Endothelial cell of umbilical vein (primary cell): ENCODE results near the gene HOXD12. TPM values are rescaled to one million over a fixed set of nuclear protein-coding genes. Genes with fewer than 3 reads are reported as not detected.

Source experiments
- BruUV-seq: library from RNA; stranded (reverse); fragments of 400-500 nt; replicated peaks from 2 replicates; lab custom pipeline; 2021; lab: Mats Ljungman, UMichigan
- CTCF ChIA-PET: fragments of 300-600, 350-600 bp; sonication (Branson Sonifier 250); formaldehyde crosslinking; loops from one replicate; lab custom pipeline; 2021; ENCODE audit warnings: antibody characterized with exemption, inconsistent platforms; lab: Charles Lee
- POLR2A ChIA-PET: fragments of 300-600, 350-600 bp; sonication (Branson Sonifier 250); formaldehyde crosslinking; loops from one replicate; lab custom pipeline; 2021; ENCODE audit warnings: antibody characterized with exemption, inconsistent platforms; lab: Charles Lee
- DNase-seq: peaks from one replicate; pipeline ENCODE4 v3.0.0-alpha.2; 2011; ENCODE audit warnings: low read depth, low spot score
- FAIRE-seq: peaks from 2 replicates; lab custom pipeline; 2011; peaks lifted over from hg19 to GRCh38; lab: Jason Lieb, UNC
- H2AFZ ChIP-seq: 2 replicates; pipeline ENCODE4 v1.6.0; 2012; ENCODE audit warnings: low read depth, low read length, control low read depth, inconsistent platforms
- H3K27ac ChIP-seq: 2 replicates; pipeline ENCODE4 v1.5.1; 2011; ENCODE audit warnings: low read depth, mild to moderate bottlenecking, control low read depth, low read length, moderate library complexity; ENCODE audit not compliant: insufficient read depth
- H3K27me3 ChIP-seq, 2 experiments: 2 replicates each; pipeline versions ENCODE4 v1.6.0 to v1.6.1; 2011; ENCODE audit warnings: low read length in 2 of 2, mixed read lengths in 1 of 2; ENCODE audit not compliant: control insufficient read depth in 2 of 2, insufficient read depth in 2 of 2
- H3K36me3 ChIP-seq, 2 experiments: 2 replicates in 1 of 2; 3 replicates in 1 of 2; pipeline ENCODE4 v1.5.1; 2011; ENCODE audit warnings: low read length in 2 of 2, mild to moderate bottlenecking in 1 of 2, moderate library complexity in 1 of 2; ENCODE audit not compliant: control insufficient read depth in 2 of 2, insufficient read depth in 2 of 2; ENCODE audit errors: extremely low read depth in 1 of 2
- H3K4me1 ChIP-seq: 3 replicates; pipeline ENCODE4 v1.5.1; 2011; ENCODE audit warnings: mild to moderate bottlenecking, low read length; ENCODE audit not compliant: control insufficient read depth, insufficient read depth; ENCODE audit errors: extremely low read depth
- H3K4me2 ChIP-seq: 2 replicates; pipeline ENCODE4 v1.6.1; 2011; ENCODE audit warnings: low read length, control low read depth, mixed read lengths; ENCODE audit not compliant: insufficient read depth
- H3K4me3 ChIP-seq, 3 experiments: fragments of 200-600 bp in 1 of 3; sonication (generic), shearing (Covaris generic) in 1 of 3; replicated peaks in 1 of 3; 2 replicates each; pipeline ENCODE4 v1.5.1; 2011 to 2016; ENCODE audit warnings: control low read depth in 3 of 3, low read length in 3 of 3, mild to moderate bottlenecking in 2 of 3, inconsistent platforms in 1 of 3, low read depth in 1 of 3, moderate library complexity in 1 of 3; ENCODE audit not compliant: insufficient read depth in 1 of 3
- H3K79me2 ChIP-seq: 2 replicates; pipeline ENCODE4 v1.6.0; 2012; ENCODE audit warnings: low read length, inconsistent platforms; ENCODE audit not compliant: control insufficient read depth, insufficient read depth
- H3K9ac ChIP-seq: replicated peaks from 2 replicates; pipeline ENCODE3; 2011; ENCODE audit warnings: low read length, control low read depth; ENCODE audit not compliant: insufficient read depth; ENCODE audit errors: extremely low read depth
- H3K9me1 ChIP-seq: replicated peaks from 3 replicates; pipeline ENCODE4 v1.6.0; 2011; ENCODE audit warnings: mild to moderate bottlenecking, low read length; ENCODE audit not compliant: control insufficient read depth, insufficient read depth; ENCODE audit errors: extremely low read depth
- H3K9me3 ChIP-seq: replicated peaks from 2 replicates; pipeline ENCODE4 v1.5.1; 2012; ENCODE audit warnings: low read length, inconsistent platforms; ENCODE audit not compliant: control insufficient read depth, insufficient read depth
- H4K20me1 ChIP-seq: replicated peaks from 2 replicates; pipeline ENCODE3; 2011; ENCODE audit warnings: mild to moderate bottlenecking, low read length; ENCODE audit not compliant: control insufficient read depth, insufficient read depth; ENCODE audit errors: extremely low read depth
- CTCF ChIP-seq, 2 donors: IDR thresholded peaks; 1 replicate in 1 of 2; 2 replicates in 1 of 2; pipeline ENCODE4 v1.5.1; 2011; ENCODE audit warnings: low read length in 2 of 2, mild to moderate bottlenecking in 2 of 2, moderate library complexity in 2 of 2, control low read depth in 1 of 2, inconsistent platforms in 1 of 2, low read depth in 1 of 2; ENCODE audit not compliant: insufficient read depth in 1 of 2; ENCODE audit errors: extremely low read depth in 1 of 2
- EZH2 ChIP-seq: IDR thresholded peaks from 2 replicates; pipeline ENCODE4 v1.6.1; 2012; ENCODE audit warnings: borderline replicate concordance, low read depth, mild to moderate bottlenecking, moderate library complexity, low read length, inconsistent platforms; ENCODE audit not compliant: severe bottlenecking
- FOS ChIP-seq: IDR thresholded peaks from 2 replicates; pipeline ENCODE4 v1.6.1; 2011; ENCODE audit warnings: mild to moderate bottlenecking, low read length, moderate library complexity, borderline replicate concordance; ENCODE audit not compliant: insufficient read depth
- GATA2 ChIP-seq: IDR thresholded peaks from 2 replicates; pipeline ENCODE4 v1.7.0; 2011; ENCODE audit warnings: low read depth, mild to moderate bottlenecking, moderate library complexity, mixed read lengths, low read length; ENCODE audit not compliant: insufficient read length, insufficient read depth
- JUN ChIP-seq: IDR thresholded peaks from 2 replicates; pipeline ENCODE4 v1.6.1; 2011; ENCODE audit warnings: borderline replicate concordance, low read depth; ENCODE audit not compliant: insufficient read length, insufficient read depth
- MAX ChIP-seq: IDR thresholded peaks from 2 replicates; pipeline ENCODE4 v1.6.1; 2011; ENCODE audit not compliant: insufficient read depth, insufficient read length
- MYC ChIP-seq: IDR thresholded peaks from one replicate; pipeline ENCODE4 v1.6.1; 2011; ENCODE audit warnings: mild to moderate bottlenecking, low read depth, low read length
- POLR2A ChIP-seq: IDR thresholded peaks from 2 replicates; pipeline ENCODE4 v1.6.1; 2012; ENCODE audit warnings: low read depth, mild to moderate bottlenecking, control low read depth, low read length
- POLR2AphosphoS5 ChIP-seq: IDR thresholded peaks from 2 replicates; pipeline ENCODE4 v1.6.1; 2012; ENCODE audit warnings: low read depth, mild to moderate bottlenecking, control low read depth, low read length, moderate library complexity; ENCODE audit not compliant: insufficient read depth
- dilution Hi-C: fragments of 300-500 bp; cut with MboI; formaldehyde crosslinking; loops from one replicate; pipeline ENCODE4 v1.15.0; 2019; ENCODE audit warnings: low sequenced_read_pairs; ENCODE audit not compliant: extremely low pct_ligation_motif_present
- intact Hi-C: fragments of 100-400 bp; cut with micrococcal nuclease; formaldehyde crosslinking; loops from one replicate; pipeline ENCODE4 v1.10.0; 2022
- polyA plus RNA-seq, 4 experiments: library from polyadenylated mRNA; depleted of rRNA in 3 of 4; stranded (reverse) in 3 of 4; unstranded in 1 of 4; fragments of >200 nt; gene quantifications; 2 replicates each; pipeline versions ENCODE4 v1.2.1 to v1.2.3, GENCODE V29; 2011 to 2012; ENCODE audit warnings: missing spikeins in 1 of 4
- total RNA-seq: library from RNA; stranded (reverse); gene quantifications from 2 replicates; pipeline ENCODE4 v1.2.3, GENCODE V29; 2021

The HOXD12 gene
- total and polyA plus RNA-seq, 2 donors (not counting 3 experiments of a cell fraction or from before 2014, with no cell fraction given): not detected

GRCh38 chr2:176147210-176147799, 47.7 kb downstream of the HOXD12 start:
- H3K9ac ChIP-seq: no peak overlapping the region
- intact Hi-C loops: no loop called here
- no peak overlapping the region for H3K4me2 ChIP-seq
- peaks cover 2 to 10% of the 10 kb centered on the region in 2 experiments for H3K36me3 ChIP-seq
- BruUV-seq: no TSS peak
- H3K27me3 ChIP-seq: no peaks in the 10 kb centered on the region
- H3K79me2 ChIP-seq: peaks cover 56% of the 10 kb centered on the region
- H2AFZ ChIP-seq: no peak overlapping the region
- dilution Hi-C loops: loop anchor here (25.0 kb wide), 1 partner anchor 490 kb away; no protein-coding TSS in a partner anchor
- no peaks in the 10 kb centered on the region for H3K9me3 ChIP-seq
- no peak for DNase-seq
- H3K9me1 ChIP-seq: no peaks in the 10 kb centered on the region
- TF ChIP-seq CTCF (IDR thresholded peaks at IDR 0.05; ENCODE audit: extremely low read depth in 1 of 2, insufficient read depth in 1 of 2, low read depth in 1 of 2, low read length in 2 of 2) (no peak), JUN (no peak), MAX (no peak), MYC (no peak), EZH2 (no peak), POLR2A (no peak), FOS (no peak), GATA2 (no peak), POLR2AphosphoS5 (no peak)
- ChIA-PET CTCF (interaction anchor here (0.6 to 9.3 kb wide), 4 partner anchors 306 to 504 kb away, joined by 3 to 338 read pairs (median 7); no protein-coding TSS in a partner anchor), POLR2A (no interaction called here)
- no peaks in the 10 kb centered on the region for H4K20me1 ChIP-seq
- H3K4me1 ChIP-seq: no peaks in the 10 kb centered on the region
- FAIRE-seq: no peak
- no peak overlapping the region for H3K27ac ChIP-seq
- no peak overlapping the region for H3K4me3 ChIP-seq
